Liver (tissue), 9 donors: ENCODE data around the gene GCN1. TPM values are rescaled to one million over a fixed set of nuclear protein-coding genes. Genes with fewer than 3 reads are reported as not detected.

Experiments
- DNase-seq: peaks from one replicate; pipeline ENCODE4 v3.0.0-alpha.2; 2017; ENCODE audit warnings: low spot score
- H3K27ac ChIP-seq, 2 donors: one replicate each; pipeline ENCODE4 v1.7.0; 2013; ENCODE audit warnings: inconsistent platforms in 2 of 2, low read length in 2 of 2, control low read depth in 1 of 2, low read depth in 1 of 2, mild to moderate bottlenecking in 1 of 2
- H3K27me3 ChIP-seq, 4 donors: one replicate each; pipeline versions ENCODE4 v1.6.1 to v1.7.0; 2013; ENCODE audit warnings: low read length in 3 of 4, inconsistent platforms in 1 of 4, mild to moderate bottlenecking in 1 of 4, moderate library complexity in 1 of 4; ENCODE audit not compliant: control insufficient read depth in 4 of 4, insufficient read depth in 4 of 4
- H3K36me3 ChIP-seq, 4 donors: one replicate each; pipeline versions ENCODE4 v1.6.1 to v1.7.0; 2013; ENCODE audit warnings: low read length in 3 of 4, mild to moderate bottlenecking in 3 of 4, low read depth in 1 of 4, moderate library complexity in 1 of 4; ENCODE audit not compliant: control insufficient read depth in 4 of 4, insufficient read depth in 3 of 4
- H3K4me1 ChIP-seq, 4 donors: one replicate each; pipeline versions ENCODE4 v1.6.1 to v1.7.0; 2013; ENCODE audit warnings: low read length in 3 of 4, mild to moderate bottlenecking in 3 of 4, moderate library complexity in 1 of 4; ENCODE audit not compliant: control insufficient read depth in 4 of 4, insufficient read depth in 4 of 4
- H3K4me3 ChIP-seq, 3 donors: one replicate each; pipeline versions ENCODE4 v1.6.1 to v1.7.0; 2013; ENCODE audit warnings: low read length in 3 of 3, control low read depth in 1 of 3, low read depth in 1 of 3, mild to moderate bottlenecking in 1 of 3
- H3K9ac ChIP-seq, 2 donors: one replicate each; pipeline ENCODE4 v1.7.0; 2013; ENCODE audit warnings: low read length in 2 of 2, mild to moderate bottlenecking in 2 of 2, moderate library complexity in 2 of 2, control low read depth in 1 of 2, low read depth in 1 of 2
- H3K9me3 ChIP-seq, 4 donors: one replicate each; pipeline versions ENCODE4 v1.6.1 to v1.7.0; 2013; ENCODE audit warnings: low read length in 3 of 4; ENCODE audit not compliant: control insufficient read depth in 4 of 4
- EGR1 ChIP-seq, 2 donors: IDR thresholded peaks; 2 replicates each; pipeline ENCODE4 v1.6.1; 2016 to 2018; ENCODE audit warnings: antibody characterized with exemption in 2 of 2, low read depth in 2 of 2
- FOXA1 ChIP-seq: IDR thresholded peaks from 2 replicates; pipeline ENCODE4 v1.6.1; 2016; ENCODE audit warnings: antibody characterized with exemption
- FOXA2 ChIP-seq: IDR thresholded peaks from 2 replicates; pipeline ENCODE4 v1.6.1; 2016; ENCODE audit warnings: antibody characterized with exemption
- GABPA ChIP-seq, 2 donors: IDR thresholded peaks in 1 of 2; conservative IDR thresholded peaks in 1 of 2; 2 replicates each; pipeline ENCODE4 v1.6.1; 2016; ENCODE audit warnings: antibody characterized with exemption in 2 of 2, mild to moderate bottlenecking in 1 of 2, moderate library complexity in 1 of 2
- HNF4A ChIP-seq, 2 donors: conservative IDR thresholded peaks; 2 replicates each; pipeline ENCODE4 v1.6.1; 2016; ENCODE audit warnings: antibody characterized with exemption in 2 of 2, mild to moderate bottlenecking in 2 of 2
- HNF4G ChIP-seq: IDR thresholded peaks from 2 replicates; pipeline ENCODE4 v1.6.1; 2016; ENCODE audit warnings: antibody characterized with exemption
- JUND ChIP-seq, 2 donors: IDR thresholded peaks; 2 replicates each; pipeline ENCODE4 v1.6.1; 2016; ENCODE audit warnings: antibody characterized with exemption in 2 of 2
- MAX ChIP-seq: IDR thresholded peaks from 2 replicates; pipeline ENCODE4 v1.6.1; 2016; ENCODE audit warnings: antibody characterized with exemption
- NR2F2 ChIP-seq: IDR thresholded peaks from 2 replicates; pipeline ENCODE4 v1.6.1; 2016; ENCODE audit warnings: antibody characterized with exemption
- RAD21 ChIP-seq, 2 donors: IDR thresholded peaks; 2 replicates each; pipeline ENCODE4 v1.6.1; 2016; ENCODE audit warnings: antibody characterized with exemption in 2 of 2, mild to moderate bottlenecking in 2 of 2
- REST ChIP-seq: IDR thresholded peaks from 2 replicates; pipeline ENCODE4 v1.6.1; 2016; ENCODE audit warnings: antibody characterized with exemption, mild to moderate bottlenecking
- RXRA ChIP-seq, 2 donors: IDR thresholded peaks; 2 replicates each; pipeline ENCODE4 v1.6.1; 2017 to 2018; ENCODE audit warnings: antibody characterized with exemption in 2 of 2, mild to moderate bottlenecking in 1 of 2
- SP1 ChIP-seq: IDR thresholded peaks from 2 replicates; pipeline ENCODE4 v1.6.1; 2018; ENCODE audit warnings: antibody characterized with exemption, mild to moderate bottlenecking
- TAF1 ChIP-seq: conservative IDR thresholded peaks from 2 replicates; pipeline ENCODE4 v1.6.1; 2016; ENCODE audit warnings: antibody characterized with exemption, mild to moderate bottlenecking
- YY1 ChIP-seq: IDR thresholded peaks from 2 replicates; pipeline ENCODE4 v1.6.1; 2016; ENCODE audit warnings: antibody characterized with exemption, mild to moderate bottlenecking
- WGBS: extraction: QIAGEN DNeasy Blood & Tissue Kit; methylation state at CpG from one replicate; pipeline ENCODE4 v1.1.7; 2013; 5-methylcytosine and 5-hydroxymethylcytosine counted together
- polyA plus RNA-seq, 2 donors: library from polyadenylated mRNA; stranded (reverse) in 1 of 2; unstranded in 1 of 2; fragments of 200-250 nt in 1 of 2; fragments of >200 nt in 1 of 2; fragmentation: Nextera tagmentation in 1 of 2; extraction: Ambion mirVana in 1 of 2; gene quantifications; one replicate each; pipeline versions ENCODE4 v1.2.1 to v1.2.3, GENCODE V29; 2013 to 2015
- total RNA-seq, 2 donors: library from RNA; depleted of rRNA; stranded (reverse); fragments of >200 nt; gene quantifications; one replicate each; pipeline ENCODE4 v1.2.3, GENCODE V29; 2014
- TF ChIP-seq, protein P1 (sequence below): IDR thresholded peaks from 2 replicates; pipeline ENCODE4 v1.6.1; 2016; ENCODE audit warnings: antibody characterized with exemption
- TF ChIP-seq, protein P2 (sequence below): IDR thresholded peaks from 2 replicates; pipeline ENCODE4 v1.6.1; 2016; ENCODE audit warnings: antibody characterized with exemption
- TF ChIP-seq, protein P3 (sequence below): fragments of 150-350 bp; IDR thresholded peaks from 2 replicates; pipeline ENCODE4 v1.5.1; 2017; ENCODE audit warnings: improper control_type of control experiment, low read depth, low read length; ENCODE audit not compliant: missing input control
- donor health status: healthy.
- donor health status: healthy.
- donor health status: healthy.
- donor health status: healthy.
- donor health status: healthy.

The GCN1 gene
- total and polyA plus RNA-seq, 4 donors = 7.3 to 78.6 (median 25.8) TPM

GRCh38 chr12:120222288-120222832 is 27.8 kb upstream of the GCN1 start:
- H3K4me3 ChIP-seq = no peak overlapping the region
- H3K9me3 ChIP-seq = no peaks in the 10 kb centered on the region
- TF ChIP-seq, protein P1, sequence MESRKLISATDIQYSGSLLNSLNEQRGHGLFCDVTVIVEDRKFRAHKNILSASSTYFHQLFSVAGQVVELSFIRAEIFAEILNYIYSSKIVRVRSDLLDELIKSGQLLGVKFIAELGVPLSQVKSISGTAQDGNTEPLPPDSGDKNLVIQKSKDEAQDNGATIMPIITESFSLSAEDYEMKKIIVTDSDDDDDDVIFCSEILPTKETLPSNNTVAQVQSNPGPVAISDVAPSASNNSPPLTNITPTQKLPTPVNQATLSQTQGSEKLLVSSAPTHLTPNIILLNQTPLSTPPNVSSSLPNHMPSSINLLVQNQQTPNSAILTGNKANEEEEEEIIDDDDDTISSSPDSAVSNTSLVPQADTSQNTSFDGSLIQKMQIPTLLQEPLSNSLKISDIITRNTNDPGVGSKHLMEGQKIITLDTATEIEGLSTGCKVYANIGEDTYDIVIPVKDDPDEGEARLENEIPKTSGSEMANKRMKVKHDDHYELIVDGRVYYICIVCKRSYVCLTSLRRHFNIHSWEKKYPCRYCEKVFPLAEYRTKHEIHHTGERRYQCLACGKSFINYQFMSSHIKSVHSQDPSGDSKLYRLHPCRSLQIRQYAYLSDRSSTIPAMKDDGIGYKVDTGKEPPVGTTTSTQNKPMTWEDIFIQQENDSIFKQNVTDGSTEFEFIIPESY = no peak
- TF ChIP-seq JUND (IDR thresholded peaks at IDR 0.05) = no peak
- no peak for TF ChIP-seq RXRA (IDR thresholded peaks at IDR 0.05)
- TF ChIP-seq FOXA1 = no peak
- TF ChIP-seq SP1 = no peak
- TF ChIP-seq REST = no peak
- TF ChIP-seq GABPA (IDR thresholded peaks at IDR 0.05 in 1 of 2, conservative IDR thresholded peaks at IDR 0.05 in 1 of 2) = no peak
- TF ChIP-seq FOXA2 = no peak
- no peak for TF ChIP-seq HNF4G
- TF ChIP-seq YY1 = no peak
- no peak for TF ChIP-seq HNF4A (conservative IDR thresholded peaks at IDR 0.05)
- TF ChIP-seq RAD21 (IDR thresholded peaks at IDR 0.05) = no peak
- TF ChIP-seq, protein P2, sequence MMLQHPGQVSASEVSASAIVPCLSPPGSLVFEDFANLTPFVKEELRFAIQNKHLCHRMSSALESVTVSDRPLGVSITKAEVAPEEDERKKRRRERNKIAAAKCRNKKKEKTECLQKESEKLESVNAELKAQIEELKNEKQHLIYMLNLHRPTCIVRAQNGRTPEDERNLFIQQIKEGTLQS = no peak
- TF ChIP-seq NR2F2 = no peak
- TF ChIP-seq, protein P3, sequence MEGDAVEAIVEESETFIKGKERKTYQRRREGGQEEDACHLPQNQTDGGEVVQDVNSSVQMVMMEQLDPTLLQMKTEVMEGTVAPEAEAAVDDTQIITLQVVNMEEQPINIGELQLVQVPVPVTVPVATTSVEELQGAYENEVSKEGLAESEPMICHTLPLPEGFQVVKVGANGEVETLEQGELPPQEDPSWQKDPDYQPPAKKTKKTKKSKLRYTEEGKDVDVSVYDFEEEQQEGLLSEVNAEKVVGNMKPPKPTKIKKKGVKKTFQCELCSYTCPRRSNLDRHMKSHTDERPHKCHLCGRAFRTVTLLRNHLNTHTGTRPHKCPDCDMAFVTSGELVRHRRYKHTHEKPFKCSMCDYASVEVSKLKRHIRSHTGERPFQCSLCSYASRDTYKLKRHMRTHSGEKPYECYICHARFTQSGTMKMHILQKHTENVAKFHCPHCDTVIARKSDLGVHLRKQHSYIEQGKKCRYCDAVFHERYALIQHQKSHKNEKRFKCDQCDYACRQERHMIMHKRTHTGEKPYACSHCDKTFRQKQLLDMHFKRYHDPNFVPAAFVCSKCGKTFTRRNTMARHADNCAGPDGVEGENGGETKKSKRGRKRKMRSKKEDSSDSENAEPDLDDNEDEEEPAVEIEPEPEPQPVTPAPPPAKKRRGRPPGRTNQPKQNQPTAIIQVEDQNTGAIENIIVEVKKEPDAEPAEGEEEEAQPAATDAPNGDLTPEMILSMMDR = no peak
- TF ChIP-seq EGR1 (IDR thresholded peaks at IDR 0.05; ENCODE audit: low read depth in 2 of 2) = no peak
- no peak for TF ChIP-seq TAF1
- TF ChIP-seq MAX = no peak
- no peak overlapping the region for H3K9ac ChIP-seq
- peaks cover 3 to 44% (median 16%) of the 10 kb centered on the region in 4 donors for H3K36me3 ChIP-seq
- 93% methylated on average over 12 of the region's 12 CpGs for WGBS
- H3K27ac ChIP-seq = no peak overlapping the region
- no peak for DNase-seq
- no peaks in the 10 kb centered on the region for H3K27me3 ChIP-seq
- H3K4me1 ChIP-seq = peaks cover 3 to 23% (median 18%) of the 10 kb centered on the region in 4 donors
